ENCODE results near the gene SPECC1L.

SPECC1L gene

DNA sequence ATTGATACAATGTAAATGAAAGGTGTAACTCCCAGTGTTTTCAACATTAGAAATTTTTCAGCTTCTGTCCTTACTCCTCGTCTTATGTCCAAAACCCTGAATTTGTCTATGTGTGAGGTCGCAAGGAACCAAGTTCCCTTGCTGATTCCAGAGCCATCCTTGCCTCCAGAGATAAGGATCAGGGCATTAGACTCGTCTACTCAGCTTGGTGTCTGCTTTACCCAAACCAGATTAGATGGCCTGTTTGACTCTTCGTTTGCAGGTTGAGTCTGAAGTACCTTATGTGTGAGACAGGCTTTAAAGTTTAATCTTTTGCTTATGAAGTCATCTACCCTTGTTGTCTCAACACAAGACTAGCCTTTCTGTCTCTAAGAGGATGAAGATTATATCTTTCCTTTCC is 55.6 kb downstream of the SPECC1L start:
- no peak for DNase-seq

GRCh38 chr22:24327832-24328231 is 57.2 kb downstream of the SPECC1L start:
- no peak for DNase-seq

GRCh38 chr22:24329453-24329852 is 58.8 kb downstream of the SPECC1L start:
- DNase-seq = no peak

- DNase-seq = no peak
These were observed 60.0 kb downstream of the SPECC1L start for GRCh38 chr22:24330636-24331035.

DNA sequence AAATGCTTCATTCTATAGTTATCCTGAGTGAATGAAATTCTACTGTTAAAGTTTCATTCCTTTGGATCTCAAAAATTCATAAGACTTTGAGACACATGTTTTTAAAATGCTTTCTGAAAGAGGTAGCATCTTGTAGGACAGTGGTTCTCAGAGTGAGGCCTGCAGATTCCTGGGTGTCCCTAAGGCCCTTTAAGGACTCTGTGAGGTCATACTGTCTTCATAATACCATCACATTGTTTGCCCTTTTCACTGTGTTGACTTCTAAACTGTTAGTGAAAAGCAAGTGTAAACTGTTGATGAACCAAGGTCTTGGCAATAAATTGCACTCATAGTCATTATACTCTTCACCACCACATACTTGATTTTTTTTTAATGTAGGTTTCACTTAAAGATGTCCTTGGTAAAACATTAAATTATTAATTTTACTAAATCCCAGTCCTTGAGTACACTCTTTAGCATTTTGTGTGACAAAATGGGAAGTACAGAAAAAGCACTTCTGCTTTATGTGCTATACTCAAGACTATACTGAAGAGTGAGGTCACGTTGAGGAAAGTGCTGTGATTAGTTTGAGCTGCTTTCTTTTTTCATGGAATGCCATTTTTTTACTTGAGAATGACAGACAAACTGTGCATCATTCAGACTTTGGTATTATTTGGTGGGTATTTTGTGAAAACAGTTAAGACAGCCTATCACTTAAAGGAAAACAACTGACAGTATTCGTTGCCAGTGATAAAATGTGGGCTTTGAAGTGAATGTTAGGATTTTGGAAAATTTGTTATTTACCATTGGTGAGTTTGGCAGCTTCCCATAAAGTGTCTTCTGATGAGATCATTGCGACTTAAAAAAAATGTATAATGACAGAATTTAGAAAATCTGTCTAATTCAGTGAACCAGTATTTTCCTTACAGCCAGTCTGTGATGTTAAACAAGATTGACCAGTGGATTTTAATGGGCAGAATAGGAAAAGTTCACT is 61.1 kb downstream of the SPECC1L start:
- DNase-seq = no peak

GRCh38 chr22:24333301-24333700 is 62.7 kb downstream of the SPECC1L start:
- DNase-seq = no peak

DNA sequence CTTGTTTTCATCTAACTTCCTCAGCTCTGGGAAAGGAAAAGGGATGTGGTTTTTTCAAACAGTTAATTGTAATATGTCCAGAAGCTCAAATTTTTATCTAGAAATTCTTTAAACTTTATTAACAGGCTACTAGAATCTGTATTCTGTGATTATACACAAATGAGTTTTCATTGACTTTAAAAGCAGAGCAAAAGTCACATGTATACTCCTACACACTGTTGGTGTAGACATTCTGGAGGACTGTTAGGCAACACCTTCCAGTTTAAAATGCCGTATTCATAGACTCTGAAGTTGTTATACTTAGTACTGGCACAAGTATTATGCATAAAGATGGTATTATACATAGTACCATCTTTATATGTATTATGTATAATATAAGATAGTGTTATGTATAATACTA is 64.9 kb downstream of the SPECC1L start:
- no peak for DNase-seq

- no peak for DNase-seq
These were observed 67.4 kb downstream of the SPECC1L start for GRCh38 chr22:24337894-24338645.

DNA sequence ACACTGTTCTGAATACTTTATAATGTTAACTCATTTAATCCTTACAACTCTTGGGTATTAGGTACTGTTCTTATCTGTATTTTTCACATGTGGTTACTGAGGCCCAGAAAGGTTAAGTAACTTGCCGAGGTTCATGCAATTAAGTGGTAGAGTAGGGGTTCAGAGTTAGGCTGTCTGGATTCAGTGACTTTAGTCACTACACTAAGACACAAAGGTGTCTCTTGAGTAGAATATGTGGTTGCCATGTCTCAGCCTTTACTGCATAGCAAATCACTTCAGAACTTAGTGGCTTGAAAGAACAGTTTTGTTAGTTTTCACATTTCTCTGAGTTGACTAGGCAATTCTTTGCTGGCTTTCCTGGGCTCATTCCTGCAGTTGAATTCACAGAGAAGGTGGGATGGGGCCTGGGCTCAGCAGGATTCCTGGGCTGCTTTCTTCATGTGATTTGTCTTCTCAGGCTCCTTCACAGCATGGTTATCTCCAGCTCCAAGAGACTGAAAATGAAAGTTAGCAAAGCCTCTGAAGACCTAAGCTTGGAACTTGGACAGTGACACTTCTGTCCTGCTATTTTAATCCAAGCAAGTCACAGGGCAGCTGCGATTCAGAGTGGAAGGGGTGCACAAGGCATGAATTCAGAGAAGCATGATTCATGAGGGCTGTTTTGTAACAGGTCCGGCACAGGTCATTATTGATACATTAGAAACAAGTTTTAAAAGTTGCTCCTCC is 68.3 kb downstream of the SPECC1L start:
- no peak for DNase-seq

DNA sequence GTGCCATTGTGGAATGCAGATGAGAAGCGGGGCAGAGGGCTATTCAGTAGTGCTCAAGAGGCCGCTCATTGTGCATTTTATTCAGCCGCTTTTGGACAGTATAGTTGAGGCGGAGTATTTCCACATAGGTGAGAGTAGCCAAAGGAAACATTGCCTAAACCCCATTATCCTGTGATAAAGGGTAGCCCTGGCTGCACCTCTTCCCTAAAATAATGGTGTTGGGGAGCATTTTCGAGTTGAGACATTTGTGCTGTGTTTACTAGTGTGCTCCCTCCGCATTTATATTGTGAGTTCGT is 68.8 kb downstream of the SPECC1L start:
- no peak for DNase-seq

DNA sequence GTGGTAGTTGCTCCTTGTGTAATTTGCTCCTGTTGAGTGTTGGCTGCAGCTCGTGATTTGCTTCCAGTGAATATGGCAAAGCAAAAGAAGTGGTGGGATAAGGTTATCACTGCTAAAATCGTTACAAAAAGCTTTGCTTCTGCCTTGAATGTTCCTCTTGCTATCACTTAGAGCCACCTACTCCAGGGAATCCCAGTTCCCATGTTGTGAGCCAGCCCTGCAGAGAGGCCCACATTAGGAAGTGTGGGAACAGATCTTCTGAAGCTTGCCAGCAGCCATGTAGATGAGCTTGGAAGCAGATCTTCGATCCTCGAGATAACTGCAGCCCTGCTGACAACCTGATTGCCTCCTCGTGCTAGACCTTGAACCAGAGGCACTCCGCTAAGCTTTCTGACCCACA is 71.0 kb downstream of the SPECC1L start:
- DNase-seq = no peak

GRCh38 chr22:24350627-24351026 is 80.0 kb downstream of the SPECC1L start:
- DNase-seq = no peak

DNA sequence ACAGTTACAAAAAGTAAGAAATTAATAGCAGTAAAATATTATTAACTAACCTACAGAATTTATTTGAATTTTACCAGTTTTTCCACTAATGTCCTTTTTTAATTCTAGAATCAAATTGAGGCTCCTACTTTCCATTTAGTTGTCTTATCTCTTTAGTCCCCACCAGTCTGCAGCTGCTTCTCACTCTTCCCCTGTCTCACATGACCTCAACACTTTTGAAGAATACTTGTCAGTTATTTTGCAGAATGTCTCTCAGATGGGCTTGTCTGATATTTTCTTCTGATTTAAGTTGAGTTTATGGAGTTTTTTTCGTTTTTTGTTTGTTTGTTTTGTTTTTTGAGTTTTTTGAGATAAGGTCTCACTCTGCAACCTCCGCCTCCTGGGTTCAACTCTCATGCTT is 82.5 kb downstream of the SPECC1L start:
- DNase-seq = no peak

DNA sequence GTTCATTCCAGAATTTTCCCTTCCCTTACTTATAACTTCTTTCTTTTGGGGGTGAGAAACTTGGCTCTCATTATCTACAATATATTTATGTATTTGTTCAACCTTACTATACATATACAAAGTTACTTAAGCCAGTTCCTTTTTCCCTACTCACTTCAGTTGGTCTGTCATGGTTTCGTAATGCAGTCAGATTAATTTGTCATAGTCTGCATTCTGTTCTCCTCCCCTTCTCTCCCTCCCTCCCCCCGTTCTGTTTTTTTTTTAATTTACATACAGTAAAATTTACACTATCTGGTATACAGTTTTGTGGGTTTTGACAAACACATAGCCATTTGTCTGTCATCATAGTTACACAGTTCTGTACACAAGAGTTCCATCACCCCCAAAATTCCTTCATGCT is 84.9 kb downstream of the SPECC1L start:
- no peak for DNase-seq

GRCh38 chr22:24357547-24357946 is 86.9 kb downstream of the SPECC1L start:
- no peak for DNase-seq

DNA sequence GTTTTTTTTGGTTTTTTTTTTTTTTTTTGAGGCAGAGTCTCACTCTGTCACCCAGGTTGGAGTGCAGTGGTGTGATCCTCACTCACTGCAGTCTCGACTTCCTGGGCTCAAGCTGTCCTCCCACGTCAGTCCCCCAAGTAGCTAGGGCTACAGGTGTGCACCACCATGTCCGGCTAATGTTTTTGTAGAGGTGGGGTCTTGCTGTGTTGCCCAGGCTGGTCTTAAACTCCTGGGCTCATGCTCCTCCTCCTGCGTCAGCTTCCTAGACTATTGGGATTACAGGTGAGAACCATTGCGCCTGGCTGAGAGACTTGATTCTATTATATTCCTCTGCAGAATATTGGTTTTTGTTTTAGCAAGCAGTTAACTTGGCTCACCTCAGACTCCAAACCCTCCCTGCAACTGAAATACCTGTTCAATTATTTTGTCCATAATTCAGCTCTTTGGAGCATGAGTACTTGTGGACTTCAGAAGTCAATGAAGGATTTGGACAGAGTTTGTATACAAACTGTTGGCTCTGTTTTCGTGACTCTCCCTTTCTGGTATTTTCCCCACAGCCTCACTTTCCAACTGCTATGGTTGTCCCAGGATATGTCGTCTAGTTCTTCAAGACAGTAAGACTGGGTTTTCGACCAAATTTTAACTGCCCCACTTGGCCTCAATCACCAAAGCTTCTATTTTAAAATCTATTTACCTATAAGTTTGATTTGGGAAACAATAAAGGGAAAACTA is 87.6 kb downstream of the SPECC1L start:
- DNase-seq = no peak

- no peak for DNase-seq
These were observed 89.0 kb downstream of the SPECC1L start for GRCh38 chr22:24359452-24360120.

DNA sequence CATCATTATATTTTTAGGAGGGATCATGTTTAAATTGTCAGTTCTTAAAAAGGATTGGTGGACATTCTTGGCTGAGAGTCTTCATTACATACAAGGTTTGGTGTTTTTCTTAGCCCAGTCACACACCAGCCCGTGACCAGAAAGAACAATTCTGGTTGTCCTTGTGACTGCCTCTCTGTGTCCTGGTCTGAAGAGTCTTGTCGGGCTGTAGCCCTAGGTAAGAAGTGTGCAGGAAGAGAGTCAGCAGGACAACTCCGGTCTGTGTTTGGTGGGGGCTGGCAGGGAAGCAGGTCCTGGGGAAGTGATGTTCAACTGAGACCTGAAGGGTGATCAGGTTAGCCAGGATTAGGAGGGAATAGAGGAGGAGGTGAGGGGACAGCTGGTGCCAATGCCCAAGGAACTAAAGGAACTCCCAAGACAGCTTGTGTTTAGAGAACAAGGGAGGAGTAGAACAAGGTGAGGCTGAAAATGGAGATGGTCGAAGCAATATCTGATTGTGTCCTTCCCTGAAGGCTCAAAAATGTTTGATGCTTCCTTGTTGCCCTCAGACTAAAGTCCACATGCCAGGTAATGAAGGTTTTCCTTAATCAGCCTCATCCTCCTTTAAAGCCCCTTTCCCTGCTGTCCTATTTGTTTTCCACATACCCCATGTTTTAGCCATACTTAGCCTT is 91.5 kb downstream of the SPECC1L start:
- DNase-seq = no peak

DNA sequence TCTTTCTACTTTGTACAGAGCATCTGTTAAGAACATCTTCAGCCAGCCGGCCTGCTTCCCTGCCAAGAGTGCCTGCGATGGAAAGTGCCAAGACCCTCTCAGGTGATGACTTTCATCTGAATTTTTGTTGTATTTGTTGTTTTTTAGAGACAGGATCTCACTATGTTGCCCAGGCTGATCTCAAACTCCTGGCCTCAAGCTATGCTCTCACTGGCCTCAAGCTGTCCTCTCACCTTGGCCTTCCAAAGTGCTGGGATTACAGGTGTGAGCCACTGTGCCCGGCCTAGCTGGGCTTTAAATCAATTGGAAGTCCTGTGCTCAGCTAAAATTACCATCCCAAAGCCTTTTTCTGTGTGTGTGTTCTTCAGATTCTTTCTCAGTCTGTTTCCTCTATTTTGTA is 92.6 kb downstream of the SPECC1L start:
- DNase-seq = no peak

DNA sequence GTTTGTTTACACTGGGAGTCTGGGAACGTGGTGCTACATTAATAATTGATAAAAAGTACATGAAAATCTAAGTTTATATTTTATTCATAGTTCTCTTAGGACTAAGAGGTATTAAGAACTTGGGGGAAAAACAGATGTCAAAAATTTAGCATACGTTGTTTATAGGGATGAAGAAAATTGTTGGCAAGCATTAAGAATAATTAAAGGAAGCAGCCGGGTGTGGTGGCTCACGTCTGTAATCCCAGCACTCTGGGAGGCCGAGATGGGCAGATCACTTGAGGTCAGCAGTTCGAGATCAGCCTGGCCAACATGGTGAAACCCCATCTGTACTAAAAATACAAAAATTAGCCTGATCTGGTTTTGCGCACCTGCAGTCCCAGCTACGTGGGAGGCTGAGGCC is 96.1 kb downstream of the SPECC1L start:
- DNase-seq = no peak

DNA sequence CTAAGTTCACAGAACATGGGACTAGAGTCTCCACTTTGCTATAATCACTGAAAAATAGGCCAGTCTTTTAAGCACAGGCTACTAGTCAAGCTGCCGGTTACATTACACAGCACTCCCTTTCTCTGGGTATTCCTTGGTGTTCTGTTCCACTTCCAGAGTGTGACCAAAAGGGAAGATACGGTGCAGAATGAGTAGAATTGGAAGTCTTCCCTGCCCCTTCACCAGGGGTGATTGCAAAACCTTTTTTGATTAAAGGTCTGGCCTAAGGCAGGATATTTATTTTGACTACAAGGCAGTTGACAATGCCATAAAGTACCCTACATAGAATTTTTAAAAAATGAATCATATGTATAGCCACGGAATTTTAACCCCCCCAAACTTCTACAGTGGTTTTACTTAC is 97.2 kb downstream of the SPECC1L start:
- no peak for DNase-seq

- DNase-seq = no peak
These were observed 99.8 kb downstream of the SPECC1L start for GRCh38 chr22:24370401-24370800.

Measured in NCI-H2171 treated with DMSO at 0.1 percent for 48 hours (cell line).